ENCODE measurements around the gene WASF3.

The WASF3 gene

GRCh38 chr13:26664876-26665275 lies 107.4 kb downstream of the WASF3 start:
- in situ Hi-C loops (cut with MboI; ENCODE audit: low pct_unique_long_range_greater_than_20kb, low sequenced_read_pairs): no loop called here

GRCh38 chr13:26668357-26669146 lies 111.1 kb downstream of the WASF3 start:
- in situ Hi-C loops (cut with MboI; ENCODE audit: low pct_unique_long_range_greater_than_20kb, low sequenced_read_pairs): no loop called here
- DNase-seq: no peak

More at GRCh38 chr13:26664876-26665275, 107.4 kb downstream of the WASF3 start:
- no peak for DNase-seq

GRCh38 chr13:26673890-26674289 lies 116.4 kb downstream of the WASF3 start:
- in situ Hi-C loops (cut with MboI; ENCODE audit: low pct_unique_long_range_greater_than_20kb, low sequenced_read_pairs): no loop called here
- DNase-seq: no peak

- in situ Hi-C loops (cut with MboI; ENCODE audit: low pct_unique_long_range_greater_than_20kb, low sequenced_read_pairs): loop anchor here (25.0 kb wide), 2 partner anchors 190 to 490 kb away; no protein-coding TSS in a partner anchor
- DNase-seq: no peak
Measured at GRCh38 chr13:26677156-26677555, 119.7 kb downstream of the WASF3 start.

GRCh38 chr13:26678330-26678729 lies 120.8 kb downstream of the WASF3 start:
- in situ Hi-C loops (cut with MboI; ENCODE audit: low pct_unique_long_range_greater_than_20kb, low sequenced_read_pairs): loop anchor here (25.0 kb wide), 2 partner anchors 191 to 491 kb away; no protein-coding TSS in a partner anchor

GRCh38 chr13:26678796-26679195 lies 121.3 kb downstream of the WASF3 start:
- DNase-seq: no peak
- in situ Hi-C loops (cut with MboI; ENCODE audit: low pct_unique_long_range_greater_than_20kb, low sequenced_read_pairs): loop anchor here (25.0 kb wide), 2 partner anchors 191 to 491 kb away; no protein-coding TSS in a partner anchor

More at GRCh38 chr13:26678330-26678729, 120.8 kb downstream of the WASF3 start:
- no peak for DNase-seq

- no peak for DNase-seq
- in situ Hi-C loops (cut with MboI; ENCODE audit: low pct_unique_long_range_greater_than_20kb, low sequenced_read_pairs): loop anchor here (25.0 kb wide), 2 partner anchors 192 to 492 kb away; no protein-coding TSS in a partner anchor
Measured at GRCh38 chr13:26679411-26680122, 122.1 kb downstream of the WASF3 start.

GRCh38 chr13:26680123-26680450 lies 122.6 kb downstream of the WASF3 start:
- in situ Hi-C loops (cut with MboI; ENCODE audit: low pct_unique_long_range_greater_than_20kb, low sequenced_read_pairs): loop anchor here (25.0 kb wide), 2 partner anchors 193 to 493 kb away; no protein-coding TSS in a partner anchor
- no peak for DNase-seq

GRCh38 chr13:26680572-26680971 lies 123.1 kb downstream of the WASF3 start:
- DNase-seq: no peak
- in situ Hi-C loops (cut with MboI; ENCODE audit: low pct_unique_long_range_greater_than_20kb, low sequenced_read_pairs): loop anchor here (25.0 kb wide), 2 partner anchors 193 to 493 kb away; no protein-coding TSS in a partner anchor

GRCh38 chr13:26681036-26681435 lies 123.6 kb downstream of the WASF3 start:
- DNase-seq: no peak
- in situ Hi-C loops (cut with MboI; ENCODE audit: low pct_unique_long_range_greater_than_20kb, low sequenced_read_pairs): loop anchor here (25.0 kb wide), 2 partner anchors 194 to 494 kb away; no protein-coding TSS in a partner anchor

GRCh38 chr13:26682606-26683005 lies 125.1 kb downstream of the WASF3 start:
- DNase-seq: no peak
- in situ Hi-C loops (cut with MboI; ENCODE audit: low pct_unique_long_range_greater_than_20kb, low sequenced_read_pairs): loop anchor here (25.0 kb wide), 2 partner anchors 195 to 495 kb away; no protein-coding TSS in a partner anchor

- no peak for DNase-seq
- in situ Hi-C loops (cut with MboI; ENCODE audit: low pct_unique_long_range_greater_than_20kb, low sequenced_read_pairs): loop anchor here (25.0 kb wide), 2 partner anchors 198 to 498 kb away; no protein-coding TSS in a partner anchor
Measured at GRCh38 chr13:26685606-26686005, 128.1 kb downstream of the WASF3 start.

GRCh38 chr13:26686285-26686684 lies 128.8 kb downstream of the WASF3 start:
- in situ Hi-C loops (cut with MboI; ENCODE audit: low pct_unique_long_range_greater_than_20kb, low sequenced_read_pairs): loop anchor here (25.0 kb wide), 2 partner anchors 199 to 499 kb away; no protein-coding TSS in a partner anchor
- no peak for DNase-seq

- DNase-seq: no peak
- in situ Hi-C loops (cut with MboI; ENCODE audit: low pct_unique_long_range_greater_than_20kb, low sequenced_read_pairs): loop anchor here (25.0 kb wide), 2 partner anchors 201 to 501 kb away; no protein-coding TSS in a partner anchor
Measured at GRCh38 chr13:26688286-26688685, 130.8 kb downstream of the WASF3 start.

GRCh38 chr13:26688980-26689379 lies 131.5 kb downstream of the WASF3 start:
- no peak for DNase-seq
- in situ Hi-C loops (cut with MboI; ENCODE audit: low pct_unique_long_range_greater_than_20kb, low sequenced_read_pairs): loop anchor here (25.0 kb wide), 2 partner anchors 202 to 502 kb away; no protein-coding TSS in a partner anchor

GRCh38 chr13:26693749-26694463 lies 136.4 kb downstream of the WASF3 start:
- in situ Hi-C loops (cut with MboI; ENCODE audit: low pct_unique_long_range_greater_than_20kb, low sequenced_read_pairs): loop anchor here (25.0 kb wide), 2 partner anchors 207 to 507 kb away; no protein-coding TSS in a partner anchor
- no peak for DNase-seq

- DNase-seq: no peak
- in situ Hi-C loops (cut with MboI; ENCODE audit: low pct_unique_long_range_greater_than_20kb, low sequenced_read_pairs): loop anchor here (25.0 kb wide), 2 partner anchors 207 to 507 kb away; no protein-coding TSS in a partner anchor
Measured at GRCh38 chr13:26694609-26695359, 137.3 kb downstream of the WASF3 start.

- in situ Hi-C loops (cut with MboI; ENCODE audit: low pct_unique_long_range_greater_than_20kb, low sequenced_read_pairs): loop anchor here (25.0 kb wide), 2 partner anchors 208 to 508 kb away; no protein-coding TSS in a partner anchor
- no peak for DNase-seq
Measured at GRCh38 chr13:26695360-26695705, 137.8 kb downstream of the WASF3 start.
